Caco-2 (cell line): ENCODE data around the gene LARP1B. TPM values are rescaled to one million over a fixed set of nuclear protein-coding genes. Genes with fewer than 3 reads are reported as not detected.
"Not testable (repeated sequence)": the region's sequence is repeated elsewhere in the genome, so short reads cannot be mapped to it uniquely, and the experiment has no call there.

Source experiments
- BruUV-seq: library from RNA; stranded (reverse); fragments of 400-500 nt; replicated peaks from 2 replicates; lab custom pipeline; 2021; lab: Mats Ljungman, UMichigan
- CTCF ChIA-PET: fragments of 300-600 bp; sonication (Branson Sonifier 250); formaldehyde crosslinking; loops from one replicate; lab custom pipeline; 2022; ENCODE audit warnings: antibody characterized with exemption; lab: Charles Lee
- POLR2A ChIA-PET: fragments of 300-600 bp; sonication (Branson Sonifier 250); formaldehyde crosslinking; loops from one replicate; lab custom pipeline; 2022; ENCODE audit warnings: antibody characterized with exemption; lab: Charles Lee
- DNase-seq, 2 experiments: peaks; one replicate each; pipeline versions ENCODE4 v3.0.0 to v3.0.0-alpha.2; 2020 to 2022
- H3K27me3 ChIP-seq: replicated peaks from 2 replicates; pipeline ENCODE4 v1.6.0; 2011; ENCODE audit warnings: low read length; ENCODE audit not compliant: control insufficient read depth, insufficient read depth
- H3K36me3 ChIP-seq: 2 replicates; pipeline ENCODE4 v1.5.1; 2011; ENCODE audit warnings: low read length; ENCODE audit not compliant: control insufficient read depth, insufficient read depth
- H3K4me1 ChIP-seq: fragments of 250-450 bp; sonication (Bioruptor Pico); 2 replicates; pipeline ENCODE4 v1.5.1; 2020; ENCODE audit warnings: mild to moderate bottlenecking
- H3K4me3 ChIP-seq: 2 replicates; pipeline ENCODE4 v1.5.1; 2011; ENCODE audit warnings: low read depth, mild to moderate bottlenecking, control low read depth, low read length
- H3K9me3 ChIP-seq: fragments of 250-450 bp; sonication (Bioruptor Pico); 2 replicates; pipeline ENCODE4 v1.5.1; 2020; ENCODE audit warnings: mild to moderate bottlenecking, moderate library complexity
- H3K27ac Mint-ChIP-seq: one replicate; pipeline ENCODE4 v1.8.0; 2022; ENCODE audit warnings: mixed read lengths; ENCODE audit not compliant: unreplicated experiment
- H3K27me3 Mint-ChIP-seq: one replicate; pipeline ENCODE4 v1.8.0; 2022; ENCODE audit warnings: mixed read lengths; ENCODE audit not compliant: insufficient read depth, unreplicated experiment
- H3K36me3 Mint-ChIP-seq: one replicate; pipeline ENCODE4 v1.8.0; 2022; ENCODE audit warnings: mild to moderate bottlenecking, mixed read lengths; ENCODE audit not compliant: insufficient read depth, unreplicated experiment
- H3K4me1 Mint-ChIP-seq: one replicate; pipeline ENCODE4 v1.8.0; 2022; ENCODE audit warnings: low read depth, mixed read lengths; ENCODE audit not compliant: unreplicated experiment
- H3K4me3 Mint-ChIP-seq: one replicate; pipeline ENCODE4 v1.8.0; 2022; ENCODE audit warnings: mild to moderate bottlenecking, moderate library complexity, mixed read lengths; ENCODE audit not compliant: unreplicated experiment
- H3K9me3 Mint-ChIP-seq: one replicate; pipeline ENCODE4 v1.8.0; 2022; ENCODE audit warnings: mixed read lengths; ENCODE audit not compliant: unreplicated experiment
- CTCF ChIP-seq, 2 experiments: fragments of 200-600 bp in 1 of 2; IDR thresholded peaks; 1 replicate in 1 of 2; 2 replicates in 1 of 2; pipeline versions ENCODE4 v1.5.1 to v1.8.0; 2011 to 2022; ENCODE audit warnings: antibody characterized with exemption in 1 of 2, control low read depth in 1 of 2, inconsistent platforms in 1 of 2, low read depth in 1 of 2, low read length in 1 of 2, mild to moderate bottlenecking in 1 of 2, moderate library complexity in 1 of 2; ENCODE audit not compliant: insufficient read depth in 1 of 2, severe bottlenecking in 1 of 2, unreplicated experiment in 1 of 2
- intact Hi-C: fragments of 100-400 bp; cut with micrococcal nuclease; formaldehyde crosslinking; loops from one replicate; pipeline ENCODE4 v1.10.0; 2022; ENCODE audit not compliant: unreplicated experiment
- total RNA-seq: library from RNA; stranded (reverse); gene quantifications from 2 replicates; pipeline ENCODE4 v1.2.3, GENCODE V29; 2022

LARP1B gene
- total RNA-seq, 1 experiment from 2014 or later: 23.6 TPM

- no TSS peak for BruUV-seq
- no peaks in the 10 kb centered on the region for H3K27me3 Mint-ChIP-seq
- CTCF ChIA-PET: no interaction called here
- H3K4me1 ChIP-seq: no peaks in the 10 kb centered on the region
- H3K9me3 ChIP-seq: peaks cover 27% of the 10 kb centered on the region
- no peak overlapping the region for H3K4me3 ChIP-seq
- H3K27me3 ChIP-seq: no peaks in the 10 kb centered on the region
- no peak overlapping the region for H3K4me3 Mint-ChIP-seq
- peaks cover 19% of the 10 kb centered on the region for H3K9me3 Mint-ChIP-seq
- TF ChIP-seq CTCF (IDR thresholded peaks at IDR 0.05; ENCODE audit: insufficient read depth in 1 of 2, low read depth in 1 of 2, low read length in 1 of 2, severe bottlenecking in 1 of 2, unreplicated experiment in 1 of 2): no peak
- H3K36me3 Mint-ChIP-seq: no peaks in the 10 kb centered on the region
- intact Hi-C loops: no loop called here
- H3K27ac Mint-ChIP-seq: no peak overlapping the region
- DNase-seq: no peak
- no peaks in the 10 kb centered on the region for H3K4me1 Mint-ChIP-seq
- no peaks in the 10 kb centered on the region for H3K36me3 ChIP-seq
- POLR2A ChIA-PET: no interaction called here
These were observed 188.9 kb downstream of the LARP1B start for GRCh38 chr4:128249787-128250668.

- BruUV-seq: no TSS peak
- H3K4me3 Mint-ChIP-seq: no peak overlapping the region
These were observed 194.8 kb downstream of the LARP1B start for GRCh38 chr4:128255906-128256305.

GRCh38 chr4:128256539-128256938 is 195.4 kb downstream of the LARP1B start:
- no peak overlapping the region for H3K4me3 ChIP-seq
- peaks cover 22% of the 10 kb centered on the region for H3K9me3 Mint-ChIP-seq
- peaks cover 20% of the 10 kb centered on the region for H3K4me1 Mint-ChIP-seq
- no peak for TF ChIP-seq CTCF (IDR thresholded peaks at IDR 0.05; ENCODE audit: insufficient read depth in 1 of 2, low read depth in 1 of 2, low read length in 1 of 2, severe bottlenecking in 1 of 2, unreplicated experiment in 1 of 2)
- POLR2A ChIA-PET: no interaction called here
- H3K36me3 Mint-ChIP-seq: no peaks in the 10 kb centered on the region
- intact Hi-C loops: no loop called here
- no peak overlapping the region for H3K4me3 Mint-ChIP-seq
- BruUV-seq: no TSS peak
- no peak for DNase-seq
- H3K27ac Mint-ChIP-seq: no peak overlapping the region
- H3K27me3 ChIP-seq: no peaks in the 10 kb centered on the region
- H3K4me1 ChIP-seq: peaks cover 19% of the 10 kb centered on the region
- H3K9me3 ChIP-seq: peaks cover 5% of the 10 kb centered on the region; the same call in 1 of the 2 replicates
- no peaks in the 10 kb centered on the region for H3K36me3 ChIP-seq
- CTCF ChIA-PET: no interaction called here
- H3K27me3 Mint-ChIP-seq: no peaks in the 10 kb centered on the region

More at GRCh38 chr4:128255906-128256305, 194.8 kb downstream of the LARP1B start:
- DNase-seq: no peak
- intact Hi-C loops: no loop called here
- ChIA-PET CTCF (no interaction called here), POLR2A (no interaction called here)
- Mint-ChIP-seq H3K9me3 (peaks cover 16% of the 10 kb centered on the region), H3K27me3 (no peaks in the 10 kb centered on the region), H3K4me1 (peaks cover 14% of the 10 kb centered on the region), H3K27ac (no peak overlapping the region), H3K36me3 (no peaks in the 10 kb centered on the region)
- no peak for TF ChIP-seq CTCF (IDR thresholded peaks at IDR 0.05; ENCODE audit: insufficient read depth in 1 of 2, low read depth in 1 of 2, low read length in 1 of 2, severe bottlenecking in 1 of 2, unreplicated experiment in 1 of 2)
- Histone ChIP-seq H3K4me3 (no peak overlapping the region), H3K27me3 (no peaks in the 10 kb centered on the region), H3K4me1 (peaks cover 19% of the 10 kb centered on the region), H3K36me3 (no peaks in the 10 kb centered on the region), H3K9me3 (peaks cover 10% of the 10 kb centered on the region)

- H3K9me3 ChIP-seq, H3K4me3 Mint-ChIP-seq, H3K36me3 Mint-ChIP-seq, POLR2A ChIA-PET, DNase-seq, intact Hi-C loops, H3K36me3 ChIP-seq, H3K27ac Mint-ChIP-seq, H3K27me3 ChIP-seq, CTCF ChIA-PET, H3K4me3 ChIP-seq, H3K27me3 Mint-ChIP-seq, BruUV-seq: not testable (repeated sequence)
- Mint-ChIP-seq H3K9me3 (peaks cover 34% of the 10 kb centered on the region), H3K4me1 (peaks cover 20% of the 10 kb centered on the region)
- H3K4me1 ChIP-seq: peaks cover 19% of the 10 kb centered on the region
These were observed 197.1 kb downstream of the LARP1B start for GRCh38 chr4:128258166-128258565.

GRCh38 chr4:128259889-128260288 is 198.8 kb downstream of the LARP1B start:
- CTCF ChIA-PET, DNase-seq, H3K4me3 ChIP-seq, intact Hi-C loops, H3K27me3 ChIP-seq, H3K9me3 ChIP-seq, POLR2A ChIA-PET, BruUV-seq, H3K27me3 Mint-ChIP-seq, H3K36me3 Mint-ChIP-seq, H3K4me3 Mint-ChIP-seq, H3K36me3 ChIP-seq: not testable (repeated sequence)
- Mint-ChIP-seq H3K4me1 (peaks cover 20% of the 10 kb centered on the region), H3K27ac (peak overlapping the region; percentile 49), H3K9me3 (peaks cover 42% of the 10 kb centered on the region)
- H3K4me1 ChIP-seq: peaks cover 19% of the 10 kb centered on the region
